Adrenal gland (tissue), 5 donors: ENCODE data around the gene GSK3A.
A peak's percentile ranks its signal among the peaks of the same experiment; 100 is the strongest.

ENCODE experiments used
- CTCF ChIP-seq, 6 experiments: fragments of 450-650 bp in 4 of 6; fragments of 200-600 bp in 2 of 6; sonication (generic) in 1 of 6; IDR thresholded peaks; 1 replicate in 5 of 6; 2 replicates in 1 of 6; pipeline versions ENCODE4 v1.5.1 to v1.8.0; 2016 to 2021; ENCODE audit warnings: antibody characterized with exemption in 6 of 6, mild to moderate bottlenecking in 2 of 6, moderate library complexity in 1 of 6
- POLR2A ChIP-seq, 2 donors: fragments of 450-650 bp; IDR thresholded peaks; one replicate each; pipeline ENCODE4 v1.6.1; 2017; ENCODE audit warnings: antibody characterized with exemption in 2 of 2, mild to moderate bottlenecking in 2 of 2, moderate library complexity in 1 of 2
- donor health status: DM: no; HTN: no; CAD: no.

- TF ChIP-seq CTCF (IDR thresholded peaks at IDR 0.05) (peak in 1 of 6 experiments; percentile 3), POLR2A (IDR thresholded peaks at IDR 0.05) (peak in 1 of 2 donors; percentile 89)
Observed at GRCh38 chr19:42242069-42242511, 312 bp downstream of the GSK3A start.
